ENCODE measurements around the gene MYOZ2. TPM values are rescaled to one million over a fixed set of nuclear protein-coding genes. Genes with fewer than 3 reads are reported as not detected.

Gene MYOZ2
- total RNA-seq, 2 donors from 2014 or later = not detected

DNA sequence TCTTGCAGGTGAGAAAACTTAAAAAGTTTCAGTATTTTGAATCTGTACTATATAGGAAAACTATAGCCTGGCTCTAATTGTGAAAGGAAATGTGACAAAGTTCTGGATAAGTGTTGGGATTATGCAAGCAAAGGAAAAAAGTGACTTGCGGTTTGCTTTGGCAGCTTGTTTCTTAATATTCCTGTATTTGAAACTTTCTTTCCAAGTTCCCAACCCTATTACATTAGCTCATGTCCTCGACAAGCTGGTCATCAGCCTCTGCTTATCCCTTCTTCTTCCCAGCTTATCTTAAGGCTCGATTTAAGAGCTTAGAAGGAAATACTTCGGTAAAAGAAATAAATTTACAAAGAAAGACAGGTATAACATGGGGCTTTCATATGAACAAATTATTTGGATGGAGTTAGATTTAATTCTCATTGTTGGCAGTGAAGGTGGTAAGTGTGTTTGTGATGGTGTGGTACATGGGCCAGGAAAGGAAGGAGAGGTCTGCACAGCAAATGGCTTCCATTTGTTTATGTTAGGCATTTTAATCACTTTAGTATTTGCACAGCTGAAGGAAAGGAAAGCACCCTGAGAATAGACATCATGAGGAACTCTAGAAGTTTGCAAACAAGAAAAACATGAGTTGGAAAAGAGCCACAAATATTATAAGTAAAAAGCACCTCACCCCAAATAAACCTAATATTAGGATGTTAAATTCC is 5.1 kb upstream of the MYOZ2 start:
- no peak for DNase-seq
- TF ChIP-seq, protein P1, sequence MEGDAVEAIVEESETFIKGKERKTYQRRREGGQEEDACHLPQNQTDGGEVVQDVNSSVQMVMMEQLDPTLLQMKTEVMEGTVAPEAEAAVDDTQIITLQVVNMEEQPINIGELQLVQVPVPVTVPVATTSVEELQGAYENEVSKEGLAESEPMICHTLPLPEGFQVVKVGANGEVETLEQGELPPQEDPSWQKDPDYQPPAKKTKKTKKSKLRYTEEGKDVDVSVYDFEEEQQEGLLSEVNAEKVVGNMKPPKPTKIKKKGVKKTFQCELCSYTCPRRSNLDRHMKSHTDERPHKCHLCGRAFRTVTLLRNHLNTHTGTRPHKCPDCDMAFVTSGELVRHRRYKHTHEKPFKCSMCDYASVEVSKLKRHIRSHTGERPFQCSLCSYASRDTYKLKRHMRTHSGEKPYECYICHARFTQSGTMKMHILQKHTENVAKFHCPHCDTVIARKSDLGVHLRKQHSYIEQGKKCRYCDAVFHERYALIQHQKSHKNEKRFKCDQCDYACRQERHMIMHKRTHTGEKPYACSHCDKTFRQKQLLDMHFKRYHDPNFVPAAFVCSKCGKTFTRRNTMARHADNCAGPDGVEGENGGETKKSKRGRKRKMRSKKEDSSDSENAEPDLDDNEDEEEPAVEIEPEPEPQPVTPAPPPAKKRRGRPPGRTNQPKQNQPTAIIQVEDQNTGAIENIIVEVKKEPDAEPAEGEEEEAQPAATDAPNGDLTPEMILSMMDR (conservative IDR thresholded peaks at IDR 0.05) = no peak
- Mint-ChIP-seq H3K4me3 (no peak overlapping the region), H3K27ac (no peak overlapping the region), H3K36me3 (ENCODE audit: low read depth) (no peaks in the 10 kb centered on the region), H3K4me1 (peaks cover 23% of the 10 kb centered on the region), H3K9me3 (no peaks in the 10 kb centered on the region), H3K27me3 (ENCODE audit: insufficient read depth) (no peaks in the 10 kb centered on the region)
- no peaks in the 10 kb centered on the region for H3K9me3 ChIP-seq (ENCODE audit: control insufficient read depth, low read length)
- no peaks in the 10 kb centered on the region for H3K36me3 ChIP-seq (ENCODE audit: control insufficient read depth, insufficient read depth, low read length)
- H3K9ac ChIP-seq (ENCODE audit: extremely low read depth, low read length, poor library complexity, severe bottlenecking) = no peak overlapping the region
- no peak overlapping the region for H3K4me3 ChIP-seq (ENCODE audit: low read length)
- H3K4me1 ChIP-seq (ENCODE audit: control insufficient read depth, insufficient read depth, low read length) = peaks cover 12% of the 10 kb centered on the region
- H3K27me3 ChIP-seq (ENCODE audit: control insufficient read depth, insufficient read depth, low read length, poor library complexity, severe bottlenecking) = no peaks in the 10 kb centered on the region
- WGBS, 2 experiments (ENCODE audit: insufficient coverage in 1 of 2, insufficient read length in 1 of 2) = 93 to 100% methylated on average over 1 to 4 of the region's 4 CpGs
- H3K27ac ChIP-seq (ENCODE audit: low read depth, low read length) = no peak overlapping the region

DNA sequence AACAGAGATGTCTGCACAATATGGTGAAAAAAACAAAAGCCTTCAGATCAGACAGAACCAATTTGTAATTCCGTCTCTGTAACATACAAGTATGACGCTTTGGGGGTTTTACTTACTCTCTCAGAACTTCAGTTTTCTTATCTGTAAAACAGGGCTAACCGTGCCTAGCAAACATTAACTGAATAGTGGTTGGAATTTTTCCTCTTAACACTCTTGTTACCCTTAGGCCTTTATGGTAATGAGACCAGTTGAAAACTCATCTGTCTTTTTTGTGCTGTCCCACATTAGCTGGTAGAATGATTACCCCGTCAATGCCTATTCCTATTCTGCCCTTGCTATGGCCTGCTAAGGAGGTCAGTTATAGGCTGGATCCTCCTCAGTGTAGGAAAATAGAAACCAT is 4.5 kb upstream of the MYOZ2 start:
- TF ChIP-seq, protein P1 (conservative IDR thresholded peaks at IDR 0.05) = no peak
- no peak overlapping the region for H3K4me3 Mint-ChIP-seq
- no peak for DNase-seq
- Histone ChIP-seq H3K27me3 (ENCODE audit: control insufficient read depth, insufficient read depth, low read length, poor library complexity, severe bottlenecking) (no peaks in the 10 kb centered on the region), H3K4me1 (ENCODE audit: control insufficient read depth, insufficient read depth, low read length) (peaks cover 12% of the 10 kb centered on the region), H3K9me3 (ENCODE audit: control insufficient read depth, low read length) (no peaks in the 10 kb centered on the region), H3K27ac (ENCODE audit: low read depth, low read length) (no peak overlapping the region), H3K4me3 (ENCODE audit: low read length) (no peak overlapping the region), H3K36me3 (ENCODE audit: control insufficient read depth, insufficient read depth, low read length) (no peaks in the 10 kb centered on the region), H3K9ac (ENCODE audit: extremely low read depth, low read length, poor library complexity, severe bottlenecking) (no peak overlapping the region)
- H3K9me3 Mint-ChIP-seq = no peaks in the 10 kb centered on the region
- H3K36me3 Mint-ChIP-seq (ENCODE audit: low read depth) = no peaks in the 10 kb centered on the region
- H3K27me3 Mint-ChIP-seq (ENCODE audit: insufficient read depth) = no peaks in the 10 kb centered on the region
- WGBS, 2 experiments (ENCODE audit: insufficient coverage in 1 of 2, insufficient read length in 1 of 2) = 86 to 92% methylated on average over 4 of the region's 4 CpGs
- H3K4me1 Mint-ChIP-seq = peaks cover 25% of the 10 kb centered on the region
- no peak overlapping the region for H3K27ac Mint-ChIP-seq

DNA sequence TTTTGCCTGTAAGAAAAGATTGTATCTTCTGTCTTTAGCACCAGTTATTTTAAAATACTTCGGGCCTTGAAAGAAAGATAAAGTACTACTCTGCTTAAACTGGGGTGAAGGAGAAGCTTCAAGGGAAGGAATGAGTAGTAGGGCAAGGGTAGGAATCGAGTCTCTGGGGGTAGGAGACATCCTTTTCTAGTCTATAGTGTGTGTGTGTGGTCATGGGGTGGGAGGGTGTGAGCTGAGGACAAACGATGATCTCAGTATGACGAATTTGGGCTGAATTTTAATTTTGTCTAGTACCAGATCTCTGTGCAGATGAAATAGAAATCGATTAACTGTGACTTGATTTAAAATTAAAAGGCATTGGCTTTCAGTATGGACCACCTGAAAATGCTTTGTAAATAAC is 3.3 kb upstream of the MYOZ2 start:
- peaks cover 26% of the 10 kb centered on the region for H3K4me1 Mint-ChIP-seq
- Histone ChIP-seq H3K27me3 (ENCODE audit: control insufficient read depth, insufficient read depth, low read length, poor library complexity, severe bottlenecking) (no peaks in the 10 kb centered on the region), H3K27ac (ENCODE audit: low read depth, low read length) (no peak overlapping the region), H3K9me3 (ENCODE audit: control insufficient read depth, low read length) (no peaks in the 10 kb centered on the region), H3K9ac (ENCODE audit: extremely low read depth, low read length, poor library complexity, severe bottlenecking) (no peak overlapping the region), H3K4me3 (ENCODE audit: low read length) (no peak overlapping the region), H3K4me1 (ENCODE audit: control insufficient read depth, insufficient read depth, low read length) (peaks cover 12% of the 10 kb centered on the region), H3K36me3 (ENCODE audit: control insufficient read depth, insufficient read depth, low read length) (no peaks in the 10 kb centered on the region)
- no peaks in the 10 kb centered on the region for H3K36me3 Mint-ChIP-seq (ENCODE audit: low read depth)
- no peak for DNase-seq
- H3K27me3 Mint-ChIP-seq (ENCODE audit: insufficient read depth) = no peaks in the 10 kb centered on the region
- WGBS, 2 experiments (ENCODE audit: insufficient coverage in 1 of 2, insufficient read length in 1 of 2) = 93 to 94% methylated on average over 5 of the region's 5 CpGs
- no peak overlapping the region for H3K27ac Mint-ChIP-seq
- TF ChIP-seq, protein P1 (conservative IDR thresholded peaks at IDR 0.05) = no peak
- H3K4me3 Mint-ChIP-seq = no peak overlapping the region
- no peaks in the 10 kb centered on the region for H3K9me3 Mint-ChIP-seq
